Kidney (tissue), 14 donors: ENCODE data around the gene CARD9. TPM values are rescaled to one million over a fixed set of nuclear protein-coding genes. Genes with fewer than 3 reads are reported as not detected.

Source experiments
- DNase-seq, 5 donors: peaks; one replicate each; pipeline ENCODE4 v3.0.0-alpha.2; 2013 to 2020
- FAIRE-seq: peaks from 2 replicates; lab custom pipeline; 2012; peaks lifted over from hg19 to GRCh38; lab: Jason Lieb, UNC
- H3K27ac ChIP-seq, 2 donors: one replicate each; pipeline ENCODE4 v1.7.0; 2013; ENCODE audit warnings: low read depth in 2 of 2, low read length in 2 of 2, inconsistent platforms in 1 of 2
- H3K27me3 ChIP-seq: one replicate; pipeline ENCODE4 v1.7.1; 2013; ENCODE audit warnings: low read length, inconsistent platforms; ENCODE audit not compliant: control insufficient read depth, insufficient read depth
- H3K36me3 ChIP-seq, 3 donors: one replicate each; pipeline versions ENCODE4 v1.7.0 to v1.7.1; 2013; ENCODE audit warnings: low read length in 3 of 3, control low read depth in 1 of 3, inconsistent platforms in 1 of 3; ENCODE audit not compliant: insufficient read depth in 3 of 3, control insufficient read depth in 2 of 3
- H3K4me1 ChIP-seq, 3 donors: one replicate each; pipeline versions ENCODE4 v1.7.0 to v1.7.1; 2013; ENCODE audit warnings: low read length in 3 of 3, inconsistent platforms in 1 of 3, low read depth in 1 of 3; ENCODE audit not compliant: control insufficient read depth in 2 of 3, insufficient read depth in 2 of 3
- H3K4me3 ChIP-seq, 3 donors: one replicate each; pipeline versions ENCODE4 v1.7.0 to v1.8.1; 2013; ENCODE audit warnings: low read length in 3 of 3, control low read depth in 1 of 3, inconsistent platforms in 1 of 3
- H3K9ac ChIP-seq, 3 donors: one replicate each; pipeline versions ENCODE4 v1.7.0 to v1.7.1; 2013; ENCODE audit warnings: low read length in 3 of 3, control low read depth in 1 of 3, inconsistent platforms in 1 of 3
- H3K9me3 ChIP-seq, 3 donors: one replicate each; pipeline versions ENCODE4 v1.7.0 to v1.7.1; 2013; ENCODE audit warnings: low read length in 3 of 3, control low read depth in 1 of 3, inconsistent platforms in 1 of 3; ENCODE audit not compliant: control insufficient read depth in 2 of 3, insufficient read depth in 1 of 3
- CTCF ChIP-seq: IDR thresholded peaks from 3 replicates; pipeline ENCODE4 v1.5.1; 2012; ENCODE audit warnings: mild to moderate bottlenecking, moderate library complexity, borderline replicate concordance; ENCODE audit not compliant: insufficient read depth; ENCODE audit errors: extremely low read depth
- intact Hi-C: fragments of 100-400 bp; cut with DNase I; formaldehyde crosslinking; loops from one replicate; pipeline ENCODE4 v1.11.1; 2022
- polyA plus RNA-seq: library from polyadenylated mRNA; stranded (reverse); fragments of 350-450 nt; fragmentation: Illumina TruSeq; extraction: RNeasy Lipid Tissue Mini Kit (QIAGEN cat#74804); gene quantifications from one replicate; pipeline ENCODE4 v1.2.3, GENCODE V29; 2014; ENCODE audit warnings: low read depth, low replicate concordance; ENCODE audit not compliant: insufficient read depth
- total RNA-seq: library from RNA; stranded (reverse); fragmentation: NEBNext Ultra II Directional; extraction: Animal tissue kit (Norgen Biotek cat#: 25700); gene quantifications from one replicate; pipeline ENCODE4 v1.2.1, GENCODE V29; 2021
- donor health status: control.
- donor health status: control.
- donor health status: control.
- donor health status: control.
- donor health status: control.
- donor health status: DM: yes; HTN: yes; CAD: no.
- donor health status: Normal renal cell carcinoma (clear cell type).

The CARD9 gene
- total and polyA plus RNA-seq, 2 donors from 2014 or later: 1.5 to 7.0 TPM

GRCh38 chr9:136381966-136382513 is 8.6 kb upstream of the CARD9 start:
- Histone ChIP-seq H3K27ac (no peak overlapping the region), H3K36me3 (peaks cover 0 to 5% (median 3%) of the 10 kb centered on the region in 3 donors), H3K27me3 (no peaks in the 10 kb centered on the region), H3K4me3 (no peak overlapping the region), H3K9ac (no peak overlapping the region), H3K9me3 (no peaks in the 10 kb centered on the region), H3K4me1 (no peaks in the 10 kb centered on the region)
- TF ChIP-seq CTCF: no peak
- intact Hi-C loops: no loop called here
- FAIRE-seq: no peak
- peak in 1 of 5 donors; percentile 75 for DNase-seq

DNA sequence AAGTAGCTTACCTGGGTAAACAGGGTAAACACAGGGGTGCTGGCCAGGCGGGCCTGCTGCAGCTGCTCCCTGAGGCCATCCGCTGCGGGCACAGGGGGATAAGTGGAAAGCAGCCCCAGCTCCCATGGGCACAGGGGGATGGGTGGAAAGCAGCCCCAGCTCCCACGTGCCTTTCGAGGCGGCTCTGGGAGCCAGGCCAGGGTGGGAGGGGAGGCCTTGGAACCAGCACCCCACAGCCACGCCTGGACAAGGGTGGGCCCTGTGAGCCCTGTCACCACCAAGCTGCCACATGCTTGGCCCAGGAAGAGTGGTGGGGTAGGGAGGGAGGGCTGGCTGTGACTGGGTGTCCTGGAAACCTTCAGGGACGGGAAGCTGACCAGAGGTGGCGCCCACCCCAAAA is 7.8 kb upstream of the CARD9 start:
- FAIRE-seq (no peak), DNase-seq (no peak)
- Histone ChIP-seq H3K4me3 (no peak overlapping the region), H3K9me3 (no peaks in the 10 kb centered on the region), H3K4me1 (peaks cover 0 to 2% (median 0%) of the 10 kb centered on the region in 3 donors), H3K36me3 (peaks cover 0 to 4% (median 3%) of the 10 kb centered on the region in 3 donors), H3K27me3 (no peaks in the 10 kb centered on the region), H3K27ac (no peak overlapping the region), H3K9ac (no peak overlapping the region)
- TF ChIP-seq CTCF: no peak
- intact Hi-C loops: no loop called here

DNA sequence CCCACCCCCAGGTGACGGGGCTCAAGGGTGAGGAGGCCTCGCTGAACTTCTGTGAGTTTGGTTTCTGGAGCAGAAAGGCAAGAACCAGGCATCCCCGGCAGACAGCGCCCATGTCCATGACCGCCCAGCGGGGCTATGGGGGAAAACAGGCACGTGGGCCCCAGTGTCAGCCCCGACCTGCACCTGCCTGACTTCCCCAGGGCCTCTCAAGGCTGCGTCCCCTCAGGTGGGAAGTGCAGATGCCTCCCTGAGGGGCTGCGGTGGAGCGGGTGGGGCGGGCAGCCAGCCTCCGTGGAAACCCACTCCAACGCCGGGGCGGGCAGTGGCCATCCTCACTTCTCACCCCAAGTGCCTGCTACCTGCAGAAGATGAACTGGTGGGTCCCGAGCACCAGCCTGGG is 6.9 kb upstream of the CARD9 start:
- peaks cover 0 to 2% (median 0%) of the 10 kb centered on the region in 3 donors for H3K4me1 ChIP-seq
- no peaks in the 10 kb centered on the region for H3K27me3 ChIP-seq
- no peak overlapping the region for H3K27ac ChIP-seq
- intact Hi-C loops: no loop called here
- H3K36me3 ChIP-seq: peaks cover 0 to 4% (median 3%) of the 10 kb centered on the region in 3 donors
- H3K9me3 ChIP-seq: no peaks in the 10 kb centered on the region
- DNase-seq: no peak
- no peak overlapping the region for H3K4me3 ChIP-seq
- FAIRE-seq: no peak
- TF ChIP-seq CTCF: no peak
- H3K9ac ChIP-seq: no peak overlapping the region

- Histone ChIP-seq H3K4me1 (peaks cover 0 to 2% (median 0%) of the 10 kb centered on the region in 3 donors), H3K27ac (no peak overlapping the region), H3K27me3 (no peaks in the 10 kb centered on the region), H3K9ac (no peak overlapping the region), H3K36me3 (peaks cover 0 to 4% (median 3%) of the 10 kb centered on the region in 3 donors), H3K4me3 (no peak overlapping the region), H3K9me3 (no peaks in the 10 kb centered on the region)
- intact Hi-C loops: no loop called here
- DNase-seq (no peak), FAIRE-seq (no peak)
- TF ChIP-seq CTCF: no peak
Measured at GRCh38 chr9:136379891-136380290, 6.4 kb upstream of the CARD9 start.
